ENCODE results near the gene COL6A1.

Gene COL6A1

GRCh38 chr21:45983649-45983965 lies 2.0 kb downstream of the COL6A1 start:
- DNase-seq (ENCODE audit: low spot score), result no peak

- DNase-seq (ENCODE audit: low spot score), result no peak
Measured at GRCh38 chr21:45983981-45984551, 2.5 kb downstream of the COL6A1 start.

- no peak for DNase-seq (ENCODE audit: low spot score)
Measured at GRCh38 chr21:45984584-45985095, 3.1 kb downstream of the COL6A1 start.

GRCh38 chr21:45985471-45986315 lies 4.1 kb downstream of the COL6A1 start:
- DNase-seq (ENCODE audit: low spot score), result no peak

- no peak for DNase-seq (ENCODE audit: low spot score)
Measured at GRCh38 chr21:45986316-45987051, 4.9 kb downstream of the COL6A1 start.

- no peak for DNase-seq (ENCODE audit: low spot score)
Measured at GRCh38 chr21:45987121-45987711, 5.6 kb downstream of the COL6A1 start.

GRCh38 chr21:45988366-45989347 lies 7.1 kb downstream of the COL6A1 start:
- DNase-seq (ENCODE audit: low spot score), result no peak

- DNase-seq (ENCODE audit: low spot score), result no peak
Measured at GRCh38 chr21:45989355-45990048, 7.9 kb downstream of the COL6A1 start.

GRCh38 chr21:45990049-45990711 lies 8.6 kb downstream of the COL6A1 start:
- DNase-seq (ENCODE audit: low spot score), result no peak

GRCh38 chr21:45990741-45991605 lies 9.4 kb downstream of the COL6A1 start:
- DNase-seq (ENCODE audit: low spot score), result no peak

GRCh38 chr21:45991606-45992300 lies 10.2 kb downstream of the COL6A1 start:
- no peak for DNase-seq (ENCODE audit: low spot score)

GRCh38 chr21:45992301-45993209 lies 11.0 kb downstream of the COL6A1 start:
- DNase-seq (ENCODE audit: low spot score), result no peak

GRCh38 chr21:45993210-45994085 lies 11.9 kb downstream of the COL6A1 start:
- DNase-seq (ENCODE audit: low spot score), result no peak

GRCh38 chr21:45994086-45994661 lies 12.6 kb downstream of the COL6A1 start:
- DNase-seq (ENCODE audit: low spot score), result no peak

GRCh38 chr21:45994759-45995685 lies 13.5 kb downstream of the COL6A1 start:
- DNase-seq (ENCODE audit: low spot score), result no peak

All from HuH-7 (cell line).